Neural progenitor cell (in vitro differentiated cells): Measurements from ENCODE around the gene RNF11. TPM values are rescaled to one million over a fixed set of nuclear protein-coding genes. Genes with fewer than 3 reads are reported as not detected.
A peak's percentile ranks its signal among the peaks of the same experiment; 100 is the strongest.

ENCODE experiments used
- DNase-seq: peaks from one replicate; pipeline ENCODE4 v3.0.0-alpha.2; 2016; ENCODE audit warnings: low spot score
- H2AFZ ChIP-seq: fragments of 200-600 bp; sonication (generic); replicated peaks from 2 replicates; pipeline ENCODE4 v1.6.1; 2016; ENCODE audit warnings: antibody characterized with exemption
- H3F3A ChIP-seq: fragments of 200-600 bp; sonication (generic); 2 replicates; pipeline ENCODE4 v1.6.1; 2016; ENCODE audit warnings: antibody characterized with exemption, low read depth
- H3K27ac ChIP-seq: fragments of 200-600 bp; sonication (generic); 2 replicates; pipeline ENCODE4 v1.5.1; 2016; ENCODE audit warnings: mild to moderate bottlenecking
- H3K27me3 ChIP-seq: fragments of 200-600 bp; sonication (generic); 2 replicates; pipeline ENCODE4 v1.6.1; 2016; ENCODE audit warnings: mild to moderate bottlenecking, moderate library complexity
- H3K36me3 ChIP-seq: fragments of 200-600 bp; sonication (generic); 2 replicates; pipeline ENCODE4 v1.5.1; 2016
- H3K4me1 ChIP-seq: fragments of 200-600 bp; sonication (generic); 2 replicates; pipeline ENCODE4 v1.6.1; 2016; ENCODE audit warnings: mixed run types
- H3K4me2 ChIP-seq: fragments of 200-600 bp; sonication (generic); 2 replicates; pipeline ENCODE4 v1.6.1; 2016
- H3K4me3 ChIP-seq: fragments of 200-600 bp; sonication (generic); 2 replicates; pipeline ENCODE4 v1.5.1; 2016
- H3K79me2 ChIP-seq: fragments of 200-600 bp; sonication (generic); 2 replicates; pipeline ENCODE4 v1.6.1; 2016; ENCODE audit warnings: low read depth
- H3K9ac ChIP-seq: fragments of 200-600 bp; sonication (generic); 2 replicates; pipeline ENCODE4 v1.6.1; 2016
- H3K9me3 ChIP-seq: fragments of 200-600 bp; sonication (generic); 2 replicates; pipeline ENCODE4 v1.5.1; 2016; ENCODE audit warnings: low read depth
- H4K20me1 ChIP-seq: fragments of 200-600 bp; sonication (generic); 2 replicates; pipeline ENCODE4 v1.6.1; 2016; ENCODE audit warnings: low read depth
- H3K27ac Mint-ChIP-seq: 3 replicates; pipeline ENCODE4 v1.8.0; 2021; ENCODE audit warnings: mixed read lengths
- H3K27me3 Mint-ChIP-seq: 2 replicates; pipeline ENCODE4 v1.8.0; 2022; ENCODE audit warnings: low read depth, mild to moderate bottlenecking, inconsistent platforms, moderate library complexity, mixed read lengths; ENCODE audit not compliant: insufficient read depth
- H3K36me3 Mint-ChIP-seq: 3 replicates; pipeline ENCODE4 v1.8.0; 2021; ENCODE audit warnings: mixed read lengths
- H3K4me1 Mint-ChIP-seq: 3 replicates; pipeline ENCODE4 v1.8.0; 2021; ENCODE audit warnings: mixed read lengths
- H3K4me3 Mint-ChIP-seq: 3 replicates; pipeline ENCODE4 v1.8.0; 2021; ENCODE audit warnings: mild to moderate bottlenecking, moderate library complexity, mixed read lengths
- H3K9me3 Mint-ChIP-seq: 3 replicates; pipeline ENCODE4 v1.8.0; 2020; ENCODE audit warnings: mixed read lengths
- CTCF ChIP-seq: fragments of 200-600 bp; sonication (generic); IDR thresholded peaks from 2 replicates; pipeline ENCODE4 v1.5.1; 2017; ENCODE audit warnings: antibody characterized with exemption, mild to moderate bottlenecking
- EZH2 ChIP-seq: fragments of 200-600 bp; sonication (generic); IDR thresholded peaks from 2 replicates; pipeline ENCODE4 v1.6.1; 2017; ENCODE audit warnings: antibody characterized with exemption, mild to moderate bottlenecking, moderate library complexity
- EZH2phosphoT487 ChIP-seq: fragments of 200-600 bp; sonication (generic); IDR thresholded peaks from 2 replicates; pipeline ENCODE4 v1.6.1; 2017; ENCODE audit warnings: antibody characterized with exemption
- total RNA-seq: library from RNA; depleted of rRNA; stranded (reverse); fragments of >200 nt; gene quantifications from 2 replicates; pipeline ENCODE4 v1.2.3, GENCODE V29; 2015; ENCODE audit warnings: low replicate concordance

Gene RNF11
- total RNA-seq, 1 donor from 2014 or later: 108 TPM

- Histone ChIP-seq H3K4me2 (peak overlapping the region; percentile 91), H3F3A (peaks cover 25% of the 10 kb centered on the region), H3K27me3 (no peaks in the 10 kb centered on the region), H3K4me1 (peaks cover 24% of the 10 kb centered on the region), H3K27ac (no peak overlapping the region), H4K20me1 (peaks cover 32% of the 10 kb centered on the region), H2AFZ (peak overlapping the region; percentile 89), H3K9ac (no peak overlapping the region), H3K36me3 (no peaks in the 10 kb centered on the region), H3K9me3 (no peaks in the 10 kb centered on the region), H3K4me3 (peak overlapping the region; percentile 84), H3K79me2 (peaks cover 36% of the 10 kb centered on the region)
- Mint-ChIP-seq H3K9me3 (no peaks in the 10 kb centered on the region), H3K27me3 (peaks cover 2% of the 10 kb centered on the region), H3K4me3 (peak overlapping the region; percentile 96), H3K4me1 (peaks cover 23% of the 10 kb centered on the region), H3K36me3 (no peaks in the 10 kb centered on the region), H3K27ac (no peak overlapping the region)
- DNase-seq: no peak
- TF ChIP-seq CTCF: no peak
- no peak for TF ChIP-seq EZH2phosphoT487
- no peak for TF ChIP-seq EZH2
These were observed 1.2 kb upstream of the RNF11 start for GRCh38 chr1:51234721-51235425.

- Histone ChIP-seq H3K27ac (peak overlapping the region; percentile 54), H3K4me2 (peak overlapping the region; percentile 91), H3K27me3 (no peaks in the 10 kb centered on the region)
These were observed 668 bp downstream of the RNF11 start for GRCh38 chr1:51236531-51237350.

GRCh38 chr1:51237351-51238033, 1.4 kb downstream of the RNF11 start:
- no peaks in the 10 kb centered on the region for H3K36me3 ChIP-seq
- H3F3A ChIP-seq: peaks cover 27% of the 10 kb centered on the region
- peaks cover 37% of the 10 kb centered on the region for H3K4me1 ChIP-seq
- DNase-seq: no peak
- H3K27ac ChIP-seq: peak overlapping the region; percentile 30
- no peak overlapping the region for H2AFZ ChIP-seq
- H4K20me1 ChIP-seq: peaks cover 58% of the 10 kb centered on the region
- peaks cover 36% of the 10 kb centered on the region for H3K4me1 Mint-ChIP-seq
- no peak overlapping the region for H3K4me3 Mint-ChIP-seq
- no peaks in the 10 kb centered on the region for H3K27me3 Mint-ChIP-seq
- peak overlapping the region; percentile 74 for H3K9ac ChIP-seq
- H3K9me3 ChIP-seq: no peaks in the 10 kb centered on the region
- H3K4me2 ChIP-seq: peak overlapping the region; percentile 91
- no peaks in the 10 kb centered on the region for H3K27me3 ChIP-seq
- TF ChIP-seq EZH2 (no peak), EZH2phosphoT487 (no peak), CTCF (no peak)
- no peaks in the 10 kb centered on the region for H3K9me3 Mint-ChIP-seq
- no peaks in the 10 kb centered on the region for H3K36me3 Mint-ChIP-seq
- peaks cover 62% of the 10 kb centered on the region for H3K79me2 ChIP-seq
- peak overlapping the region; percentile 84 for H3K4me3 ChIP-seq
- H3K27ac Mint-ChIP-seq: no peak overlapping the region

More at GRCh38 chr1:51236531-51237350, 668 bp downstream of the RNF11 start:
- Histone ChIP-seq H3K4me3 (peak overlapping the region; percentile 84), H3K9me3 (no peaks in the 10 kb centered on the region), H3F3A (peaks cover 27% of the 10 kb centered on the region), H3K36me3 (no peaks in the 10 kb centered on the region), H3K4me1 (peaks cover 34% of the 10 kb centered on the region), H3K9ac (peak overlapping the region; percentile 74), H4K20me1 (peaks cover 51% of the 10 kb centered on the region), H3K79me2 (peaks cover 54% of the 10 kb centered on the region), H2AFZ (peak overlapping the region; percentile 89)
- H3K27ac Mint-ChIP-seq: no peak overlapping the region
- no peaks in the 10 kb centered on the region for H3K36me3 Mint-ChIP-seq
- DNase-seq: peak; percentile 63
- no peaks in the 10 kb centered on the region for H3K27me3 Mint-ChIP-seq
- H3K4me1 Mint-ChIP-seq: peaks cover 36% of the 10 kb centered on the region
- TF ChIP-seq EZH2 (no peak), CTCF (no peak), EZH2phosphoT487 (no peak)
- H3K4me3 Mint-ChIP-seq: no peak overlapping the region
- H3K9me3 Mint-ChIP-seq: no peaks in the 10 kb centered on the region
